Measurements from ENCODE around the gene KRTAP20-4. TPM values are rescaled to one million over a fixed set of nuclear protein-coding genes. Genes with fewer than 3 reads are reported as not detected.

Gene KRTAP20-4
- polyA plus RNA-seq, 2 of the 4 experiments (the other 2 are of a cell fraction): not detected

GRCh38 chr21:30646904-30647414 lies 26.5 kb downstream of the KRTAP20-4 start:
- no peak overlapping the region for H3K4me2 ChIP-seq
- H3K27ac ChIP-seq: no peak overlapping the region
- FAIRE-seq (no peak), ATAC-seq (no peak), DNase-seq (ENCODE audit: low read depth in 1 of 2, low spot score in 1 of 2) (no peak)
- ChIA-PET CTCF (no interaction called here), POLR2A (no interaction called here)
- WGBS (ENCODE audit: missing lambda C conversion rate): 0% methylated on average over 1 of the region's 1 CpG
- H3K4me3 ChIP-seq: no peak overlapping the region
- TF ChIP-seq CTCF (IDR thresholded peaks at IDR 0.05) (no peak), CBX8 (IDR thresholded peaks at IDR 0.05) (no peak), JUN (IDR thresholded peaks at IDR 0.05) (no peak), HMGXB4 (CRISPR knock-in tag; IDR thresholded peaks at IDR 0.05; ENCODE audit: borderline replicate concordance) (no peak), CBX2 (IDR thresholded peaks at IDR 0.05; ENCODE audit: borderline replicate concordance, low read depth) (no peak), POLR2AphosphoS2 (conservative IDR thresholded peaks at IDR 0.05; ENCODE audit: low read length) (no peak), TFCP2L1 (CRISPR knock-in tag; IDR thresholded peaks at IDR 0.05) (no peak), RARB (CRISPR knock-in tag; IDR thresholded peaks at IDR 0.05) (no peak), EP300 (IDR thresholded peaks at IDR 0.05) (no peak), HOXA7 (CRISPR knock-in tag; IDR thresholded peaks at IDR 0.05) (no peak), USF2 (IDR thresholded peaks at IDR 0.05) (no peak), FOSL2 (IDR thresholded peaks at IDR 0.05) (no peak), FOSL2 (CRISPR knock-in tag; IDR thresholded peaks at IDR 0.05) (no peak), RFX5 (IDR thresholded peaks at IDR 0.05) (no peak)
- no peaks in the 10 kb centered on the region for H3K9me3 ChIP-seq
- no peaks in the 10 kb centered on the region for H3K4me1 ChIP-seq

- ChIA-PET CTCF (no interaction called here), POLR2A (no interaction called here)
- TF ChIP-seq NR3C1 (IDR thresholded peaks at IDR 0.05) (no peak), HEYL (CRISPR knock-in tag; IDR thresholded peaks at IDR 0.05) (no peak), SMC3 (IDR thresholded peaks at IDR 0.05) (no peak), HOXB13 (CRISPR knock-in tag; IDR thresholded peaks at IDR 0.05; ENCODE audit: low read depth) (no peak), JUN (IDR thresholded peaks at IDR 0.05) (no peak), TFCP2L1 (CRISPR knock-in tag; IDR thresholded peaks at IDR 0.05) (no peak), MAX (IDR thresholded peaks at IDR 0.05) (no peak), ESRRA (IDR thresholded peaks at IDR 0.05; ENCODE audit: borderline replicate concordance, low read length) (no peak), BHLHE40 (IDR thresholded peaks at IDR 0.05; ENCODE audit: low read depth, low read length) (no peak), ZC3H11A (IDR thresholded peaks at IDR 0.05) (no peak), PHF8 (IDR thresholded peaks at IDR 0.05; ENCODE audit: borderline replicate concordance, low read depth) (no peak), TP53 (CRISPR knock-in tag; IDR thresholded peaks at IDR 0.05) (no peak), MAZ (IDR thresholded peaks at IDR 0.05; ENCODE audit: borderline replicate concordance, low read depth, low read length) (no peak), KDM1A (IDR thresholded peaks at IDR 0.05; ENCODE audit: low read depth) (no peak), HMGXB4 (CRISPR knock-in tag; IDR thresholded peaks at IDR 0.05; ENCODE audit: borderline replicate concordance) (no peak), NFE2L2 (conservative IDR thresholded peaks at IDR 0.05; ENCODE audit: low read length) (no peak), POLR2AphosphoS2 (conservative IDR thresholded peaks at IDR 0.05; ENCODE audit: low read length) (no peak), USF2 (IDR thresholded peaks at IDR 0.05) (no peak)
- Histone ChIP-seq H3K9me3 (no peaks in the 10 kb centered on the region), H3K4me1 (no peaks in the 10 kb centered on the region), H3K27ac (no peak overlapping the region), H3K4me2 (no peak overlapping the region), H3K4me3 (no peak overlapping the region)
- no peak for FAIRE-seq
- no peak for DNase-seq (ENCODE audit: low read depth in 1 of 2, low spot score in 1 of 2)
- ATAC-seq: no peak
Observed at GRCh38 chr21:30652891-30653290, 32.5 kb downstream of the KRTAP20-4 start.

Measured in A549 (cell line).